C4-2B (cell line): ENCODE measurements around the gene DLGAP3.

Source experiments
- ZFX ChIP-seq: fragments of 450-650 bp; IDR thresholded peaks from 2 replicates; pipeline ENCODE4 v1.6.1; 2017
- TF ChIP-seq, protein P1 (sequence below): fragments of 450-650 bp; conservative IDR thresholded peaks from 2 replicates; pipeline ENCODE4 v1.5.1; 2017; ENCODE audit warnings: mild to moderate bottlenecking

DNA sequence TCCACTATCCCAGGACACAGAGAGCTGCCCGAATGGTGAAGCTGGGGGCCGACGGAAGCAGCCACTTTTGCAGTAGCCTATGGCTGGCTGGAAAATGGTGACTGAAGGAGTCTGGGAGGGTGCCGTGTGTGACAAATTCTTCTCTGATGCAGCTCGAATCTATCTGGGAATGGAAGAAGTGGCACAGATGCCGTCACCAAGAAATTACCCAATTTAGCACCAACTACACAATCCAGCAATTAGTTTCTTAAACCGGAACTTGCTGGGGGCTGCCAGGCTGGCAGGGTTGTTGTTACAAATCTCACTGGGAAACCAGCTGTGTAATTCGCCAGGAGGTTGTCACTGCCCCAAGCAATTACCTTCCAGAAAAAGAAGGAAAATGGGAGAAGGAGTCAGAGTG is 18.0 kb downstream of the DLGAP3 start:
- TF ChIP-seq, protein P1, sequence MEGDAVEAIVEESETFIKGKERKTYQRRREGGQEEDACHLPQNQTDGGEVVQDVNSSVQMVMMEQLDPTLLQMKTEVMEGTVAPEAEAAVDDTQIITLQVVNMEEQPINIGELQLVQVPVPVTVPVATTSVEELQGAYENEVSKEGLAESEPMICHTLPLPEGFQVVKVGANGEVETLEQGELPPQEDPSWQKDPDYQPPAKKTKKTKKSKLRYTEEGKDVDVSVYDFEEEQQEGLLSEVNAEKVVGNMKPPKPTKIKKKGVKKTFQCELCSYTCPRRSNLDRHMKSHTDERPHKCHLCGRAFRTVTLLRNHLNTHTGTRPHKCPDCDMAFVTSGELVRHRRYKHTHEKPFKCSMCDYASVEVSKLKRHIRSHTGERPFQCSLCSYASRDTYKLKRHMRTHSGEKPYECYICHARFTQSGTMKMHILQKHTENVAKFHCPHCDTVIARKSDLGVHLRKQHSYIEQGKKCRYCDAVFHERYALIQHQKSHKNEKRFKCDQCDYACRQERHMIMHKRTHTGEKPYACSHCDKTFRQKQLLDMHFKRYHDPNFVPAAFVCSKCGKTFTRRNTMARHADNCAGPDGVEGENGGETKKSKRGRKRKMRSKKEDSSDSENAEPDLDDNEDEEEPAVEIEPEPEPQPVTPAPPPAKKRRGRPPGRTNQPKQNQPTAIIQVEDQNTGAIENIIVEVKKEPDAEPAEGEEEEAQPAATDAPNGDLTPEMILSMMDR = no peak
- no peak for TF ChIP-seq ZFX
